NCI-H2227 treated with DMSO at 0.1 percent for 48 hours (cell line): ENCODE results near the gene ATXN7L1.
A peak's percentile ranks its signal among the peaks of the same experiment; 100 is the strongest.
"Not testable (repeated sequence)": the region's sequence is repeated elsewhere in the genome, so short reads cannot be mapped to it uniquely, and the experiment has no call there.

Experiments
- DNase-seq: peaks from one replicate; lab custom pipeline; 2025; lab: John Stamatoyannopoulos, UW

ATXN7L1 gene

DNA sequence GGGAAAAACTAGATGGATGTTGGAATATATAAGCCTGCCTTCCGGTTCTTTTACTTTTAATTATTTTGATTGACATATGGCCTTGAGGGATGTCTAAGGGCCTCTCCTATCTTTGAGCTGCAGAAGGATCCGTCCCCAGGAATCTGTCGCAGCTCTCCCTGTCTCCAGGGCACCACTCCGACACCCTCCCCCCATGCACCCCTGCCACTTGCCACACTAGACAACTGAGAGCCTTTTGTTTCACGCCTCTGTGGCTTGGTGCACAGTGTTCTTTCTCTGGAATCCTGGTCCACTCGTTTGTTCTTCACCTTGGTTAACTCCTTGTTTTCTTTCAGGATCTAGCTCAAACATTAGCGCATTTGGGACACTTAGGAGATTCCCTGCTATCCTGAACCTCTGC lies 171.0 kb downstream of the ATXN7L1 start:
- no peak for DNase-seq

GRCh38 chr7:105703207-105703930 lies 173.0 kb downstream of the ATXN7L1 start:
- no peak for DNase-seq

- no peak for DNase-seq
These were observed 176.7 kb downstream of the ATXN7L1 start for GRCh38 chr7:105699568-105700236.

- no peak for DNase-seq
These were observed 177.9 kb downstream of the ATXN7L1 start for GRCh38 chr7:105698531-105698930.

- DNase-seq: no peak
These were observed 178.6 kb downstream of the ATXN7L1 start for GRCh38 chr7:105697753-105698152.

GRCh38 chr7:105697169-105697568 lies 179.2 kb downstream of the ATXN7L1 start:
- not testable (repeated sequence) for DNase-seq

DNA sequence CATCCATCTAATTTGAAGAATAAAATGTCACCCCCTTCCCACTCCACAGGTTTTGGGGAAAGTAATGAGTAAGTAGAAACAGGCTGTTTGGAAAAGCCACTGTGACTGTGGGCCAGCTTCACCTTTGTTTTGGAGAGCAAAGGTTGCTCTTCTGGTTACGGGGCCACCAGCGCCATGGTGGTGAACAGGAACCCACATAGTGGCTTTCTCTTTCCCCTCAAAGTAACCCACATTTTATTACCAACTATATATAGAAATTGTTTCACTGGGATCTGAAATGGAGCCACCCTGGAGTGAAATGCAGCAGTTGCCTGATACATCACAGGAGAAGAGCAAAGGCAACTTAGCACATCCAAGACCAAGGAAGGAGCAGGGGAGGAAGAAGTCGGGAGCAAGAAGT lies 182.8 kb downstream of the ATXN7L1 start:
- no peak for DNase-seq

DNA sequence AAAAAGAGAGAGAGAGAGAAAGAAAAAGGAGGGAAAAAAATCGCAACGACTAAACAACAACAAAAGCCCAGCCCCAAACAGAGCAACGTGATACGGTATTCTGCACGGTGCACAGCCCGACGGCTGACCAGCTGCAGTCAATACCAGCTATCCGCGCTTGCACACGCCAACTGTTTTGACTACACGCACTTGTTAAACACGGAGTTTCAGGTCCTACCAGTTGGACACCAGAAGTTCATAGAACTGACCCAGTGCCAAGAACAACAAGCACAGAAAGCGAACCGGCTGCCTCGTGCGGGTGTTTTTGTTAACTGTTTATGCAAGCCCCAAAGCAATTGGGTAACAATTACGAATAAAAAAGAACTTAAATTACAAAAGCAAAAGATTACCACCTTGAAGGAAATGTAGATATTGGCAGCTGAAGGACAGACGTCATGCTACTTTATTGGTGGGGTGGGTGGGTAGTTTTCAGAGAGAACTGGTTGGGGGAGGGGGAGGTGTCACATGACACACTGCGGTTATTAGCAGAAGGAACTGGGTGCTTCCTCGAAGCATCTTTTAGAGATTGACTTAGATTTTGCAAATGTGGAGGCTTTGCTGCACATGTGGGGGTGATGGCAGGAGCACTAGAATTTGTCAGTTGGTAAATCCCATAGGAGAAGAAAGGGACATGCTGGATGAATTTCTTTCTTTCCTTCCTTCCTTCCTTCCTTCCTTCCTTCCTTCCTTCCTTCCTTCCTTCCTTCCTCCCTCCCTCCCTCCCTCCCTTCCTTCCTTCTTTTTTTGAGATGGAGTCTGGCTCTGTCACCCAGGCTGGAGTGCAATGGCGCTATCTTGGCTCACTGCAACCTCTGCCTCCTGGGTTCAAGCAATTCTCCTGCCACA lies 184.5 kb downstream of the ATXN7L1 start:
- DNase-seq: no peak

DNA sequence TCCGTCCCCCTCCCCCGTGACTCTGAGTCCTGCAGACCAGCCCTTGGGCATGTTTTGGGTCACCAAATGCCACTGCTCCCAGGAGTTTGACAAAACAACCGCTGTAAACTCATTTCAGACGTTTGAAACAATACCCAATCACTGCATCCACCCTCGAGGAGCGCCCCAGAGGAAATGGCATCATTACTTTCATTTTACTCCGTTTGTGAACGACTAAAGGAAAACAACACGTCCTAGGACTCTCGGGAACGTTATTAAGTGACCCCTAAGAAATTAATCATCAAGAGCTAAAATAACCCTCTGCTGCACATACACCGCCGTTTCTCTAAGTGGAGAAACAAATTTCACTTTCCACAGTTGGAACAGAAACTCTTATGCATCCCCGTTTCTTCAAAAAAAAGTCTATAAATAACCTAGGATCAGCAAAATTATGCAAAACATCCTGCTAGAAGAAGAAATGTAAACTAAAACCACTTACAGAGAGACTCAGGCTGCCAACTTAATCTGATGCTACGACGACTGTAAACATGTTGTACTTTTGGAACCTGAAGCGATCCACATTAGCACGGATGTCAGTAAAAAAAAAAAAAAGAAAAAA lies 185.2 kb downstream of the ATXN7L1 start:
- DNase-seq: no peak

- no peak for DNase-seq
These were observed 186.0 kb downstream of the ATXN7L1 start for GRCh38 chr7:105690325-105690945.

DNA sequence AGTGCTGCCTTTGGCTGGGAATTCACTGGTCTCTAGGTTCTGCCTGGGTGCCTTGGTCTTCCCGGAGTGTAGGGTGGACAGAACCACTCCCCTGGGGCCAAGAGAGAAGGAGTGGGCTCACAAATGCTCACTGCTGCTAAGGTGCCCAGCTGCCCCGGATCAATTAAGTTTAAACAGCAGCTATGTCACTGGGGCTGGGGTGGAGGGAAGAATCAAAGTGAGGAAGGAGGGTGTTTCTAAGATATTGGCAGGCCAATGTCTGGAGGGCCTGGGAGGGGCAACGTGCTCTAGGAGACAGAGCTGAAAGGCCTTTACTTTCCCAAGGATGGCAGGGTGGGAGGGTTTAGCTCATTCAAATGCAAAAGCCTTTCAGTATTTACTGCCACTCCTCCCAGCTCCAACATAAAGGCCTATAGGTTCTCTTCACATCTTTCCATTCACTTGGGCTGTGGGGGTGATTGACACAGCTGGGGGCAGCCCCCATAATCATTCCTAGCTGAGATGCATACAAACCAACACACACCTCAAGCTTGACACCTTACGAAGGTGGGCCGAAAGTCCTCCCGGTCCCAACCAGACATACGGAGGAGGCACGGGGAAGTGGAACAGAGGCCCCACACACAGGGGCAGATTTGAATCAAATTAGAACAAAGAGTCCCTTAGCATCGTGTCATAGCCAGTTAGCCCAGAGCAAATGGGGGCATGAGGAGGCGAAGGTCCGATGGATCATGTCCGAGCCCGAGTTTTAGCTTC lies 187.2 kb downstream of the ATXN7L1 start:
- no peak for DNase-seq

- no peak for DNase-seq
These were observed 187.8 kb downstream of the ATXN7L1 start for GRCh38 chr7:105688617-105689016.

- DNase-seq: no peak
These were observed 191.2 kb downstream of the ATXN7L1 start for GRCh38 chr7:105685161-105685560.

- DNase-seq: no peak
These were observed 193.9 kb downstream of the ATXN7L1 start for GRCh38 chr7:105682341-105683060.

DNA sequence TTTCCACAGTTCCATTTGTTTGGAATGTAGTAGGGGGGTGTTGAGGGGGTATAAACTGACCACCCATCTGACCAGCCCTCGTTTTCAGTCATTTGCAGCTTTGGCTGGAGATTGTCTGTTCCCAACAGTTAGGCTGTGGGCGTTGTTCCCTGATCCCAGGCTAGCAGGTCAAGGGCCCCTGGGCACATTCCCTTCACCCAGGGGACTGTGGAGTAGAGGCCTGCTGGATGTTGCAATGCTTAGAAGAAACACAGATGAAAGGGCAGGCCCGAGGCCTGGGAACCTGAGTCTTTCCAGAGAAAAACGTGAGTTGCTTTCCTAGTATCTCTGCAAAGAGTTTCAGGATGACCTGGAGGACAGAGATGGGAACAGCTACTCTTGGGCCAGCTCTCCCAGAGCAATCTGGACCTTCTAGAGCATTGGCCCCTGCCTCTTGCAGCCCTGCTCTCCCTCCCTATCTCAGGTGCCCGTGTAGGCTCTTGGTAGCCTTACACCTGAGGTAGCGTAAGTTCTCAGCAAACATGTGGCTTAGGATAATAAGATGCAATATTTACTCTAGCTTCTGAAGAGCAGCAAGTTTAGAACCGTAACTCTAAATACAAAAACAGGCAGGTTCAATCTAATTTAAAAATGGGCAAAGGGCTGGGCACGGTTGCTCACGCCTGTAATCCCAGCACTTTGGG lies 195.8 kb downstream of the ATXN7L1 start:
- DNase-seq: no peak

DNA sequence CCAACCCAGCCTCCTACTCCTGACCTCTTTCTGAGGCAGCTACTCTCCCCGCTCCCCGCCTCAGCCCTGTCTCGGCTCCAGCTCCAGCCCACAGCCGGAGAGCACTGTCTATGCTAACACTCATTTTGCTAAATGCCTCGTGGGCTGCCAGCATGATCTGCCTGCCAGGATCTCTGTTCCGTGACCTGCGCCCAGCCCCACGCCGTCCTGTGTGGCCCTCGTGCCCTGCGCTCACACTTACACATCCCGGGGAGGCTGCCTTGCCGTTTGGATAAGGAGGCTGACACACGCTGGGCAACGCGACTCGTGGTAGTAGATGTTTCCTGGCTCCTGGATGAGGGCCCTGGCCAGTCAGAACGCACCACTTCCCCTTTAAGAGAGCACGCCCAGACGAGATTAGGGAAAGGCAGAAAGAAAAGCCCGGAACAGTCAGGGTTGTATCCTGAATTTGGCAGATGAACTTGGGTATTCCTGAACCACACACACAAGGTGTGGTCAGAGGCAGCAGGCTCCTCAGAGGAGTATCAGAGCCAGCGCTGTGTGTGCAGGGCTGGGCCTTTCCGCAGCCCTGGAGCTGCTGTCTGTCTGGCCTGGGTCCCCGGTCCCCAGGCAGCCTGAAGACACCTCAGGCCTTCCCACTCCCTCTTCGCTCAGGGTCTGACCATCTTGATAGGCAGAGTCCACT lies 197.4 kb downstream of the ATXN7L1 start:
- peak; percentile 24 for DNase-seq

DNA sequence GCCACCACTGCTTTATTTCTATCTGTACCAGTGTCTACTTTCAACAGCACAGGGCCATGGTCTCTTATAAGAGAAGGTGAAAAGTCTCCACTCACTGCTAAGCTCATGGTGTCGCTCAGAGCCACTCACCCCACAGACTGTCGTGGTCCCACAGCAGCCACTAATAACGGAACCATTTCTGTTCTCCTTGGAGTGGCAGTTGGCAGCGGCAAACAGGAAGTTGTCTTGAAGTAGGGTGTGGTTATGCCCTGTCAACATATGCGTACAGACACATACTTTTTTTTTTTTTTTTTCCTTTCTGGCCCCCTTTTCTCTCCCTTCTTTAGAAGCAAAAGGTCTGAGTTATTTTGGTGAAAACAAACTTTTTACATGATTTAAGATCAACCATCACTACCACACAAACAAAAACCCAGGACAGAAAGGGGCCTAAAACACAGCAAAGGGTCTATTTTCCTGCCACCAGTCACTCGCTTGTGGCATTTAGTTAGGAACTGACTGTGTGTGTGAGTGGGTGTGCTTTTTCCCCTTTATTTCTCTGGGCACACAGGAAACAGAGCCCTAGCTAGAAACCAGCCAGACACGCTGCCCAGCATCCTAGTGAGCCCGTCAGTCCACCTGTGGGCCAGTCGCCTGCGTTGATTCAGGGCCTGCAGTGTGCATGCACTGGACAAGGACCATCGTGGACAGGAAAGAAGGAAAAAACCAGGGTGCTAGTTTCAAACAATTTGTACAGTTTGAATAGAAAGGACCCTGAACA lies 198.4 kb downstream of the ATXN7L1 start:
- no peak for DNase-seq

- DNase-seq: no peak
These were observed 199.0 kb downstream of the ATXN7L1 start for GRCh38 chr7:105677410-105677730.

- DNase-seq: no peak
These were observed 200.4 kb downstream of the ATXN7L1 start for GRCh38 chr7:105675934-105676371.
